Measurements from ENCODE around the gene ACP6. TPM values are rescaled to one million over a fixed set of nuclear protein-coding genes. Genes with fewer than 3 reads are reported as not detected.

The ACP6 gene
- total RNA-seq, 1 experiment from 2014 or later = 31.5 TPM

GRCh38 chr1:147635342-147635741 lies 35.0 kb downstream of the ACP6 start (continued):
- TF ChIP-seq ZNF532 (CRISPR knock-in tag; IDR thresholded peaks at IDR 0.05; ENCODE audit: borderline replicate concordance) (no peak), E2F5 (CRISPR knock-in tag; IDR thresholded peaks at IDR 0.05) (no peak), ZNF232 (CRISPR knock-in tag; IDR thresholded peaks at IDR 0.05) (no peak)

GRCh38 chr1:147634645-147635044 lies 35.7 kb downstream of the ACP6 start:
- H3K27me3 Mint-ChIP-seq (ENCODE audit: low read depth) = no peaks in the 10 kb centered on the region
- DNase-seq (ENCODE audit: low spot score) (no peak), ATAC-seq (no peak)
- ChIA-PET POLR2A (no interaction called here), CTCF (interaction anchor here (1.0 to 1.8 kb wide), 3 partner anchors 138 to 258 kb away, joined by 3 to 8 read pairs (median 4); no protein-coding TSS in a partner anchor)
- H3K9me3 Mint-ChIP-seq = no peaks in the 10 kb centered on the region
- no peak overlapping the region for H3K27ac Mint-ChIP-seq
- H3K4me3 Mint-ChIP-seq = no peak overlapping the region
- TF ChIP-seq FOXP4 (CRISPR knock-in tag; IDR thresholded peaks at IDR 0.05) (no peak), MXD4 (CRISPR knock-in tag; IDR thresholded peaks at IDR 0.05; ENCODE audit: borderline replicate concordance) (no peak), TCF7 (CRISPR knock-in tag; IDR thresholded peaks at IDR 0.05; ENCODE audit: low read depth) (no peak), E2F4 (CRISPR knock-in tag; IDR thresholded peaks at IDR 0.05; ENCODE audit: borderline replicate concordance, low read depth) (no peak), NFYB (CRISPR knock-in tag; conservative IDR thresholded peaks at IDR 0.05; ENCODE audit: low read depth) (no peak), TP53 (CRISPR knock-in tag; IDR thresholded peaks at IDR 0.05) (no peak), CBFB (CRISPR knock-in tag; IDR thresholded peaks at IDR 0.05; ENCODE audit: low read depth) (no peak), PRDM15 (CRISPR knock-in tag; IDR thresholded peaks at IDR 0.05) (no peak), HMGXB4 (CRISPR knock-in tag; IDR thresholded peaks at IDR 0.05) (no peak), HMGA2 (CRISPR knock-in tag; IDR thresholded peaks at IDR 0.05) (no peak), ZNF396 (CRISPR knock-in tag; IDR thresholded peaks at IDR 0.05; ENCODE audit: borderline replicate concordance) (no peak)
- no peaks in the 10 kb centered on the region for H3K4me1 Mint-ChIP-seq
- no peaks in the 10 kb centered on the region for H3K36me3 Mint-ChIP-seq

Data from WTC11 (cell line).